Activated T-cell treated with anti-CD3 and anti-CD28 coated beads, Interleukin-2, amount 50 U/mL, for 72 hours (primary cell): ENCODE measurements around the gene BAG2. TPM values are rescaled to one million over a fixed set of nuclear protein-coding genes. Genes with fewer than 3 reads are reported as not detected.

Experiments
- ATAC-seq, 2 donors: fragments of 150-1000 bp; cut with Tn5 transposase; replicated peaks in 1 of 2; 2 replicates each; pipeline ENCODE4 v1.10.0; 2021; ENCODE audit warnings: moderate library complexity in 2 of 2, mild to moderate bottlenecking in 1 of 2
- DNase-seq, 2 donors: peaks; one replicate each; pipeline ENCODE4 v3.0.0; 2021 to 2022; ENCODE audit warnings: mixed read lengths in 1 of 2
- H3K27ac Mint-ChIP-seq: one replicate; pipeline ENCODE4 v1.8.0; 2022; ENCODE audit warnings: mild to moderate bottlenecking, moderate library complexity, mixed read lengths
- H3K27me3 Mint-ChIP-seq: one replicate; pipeline ENCODE4 v1.8.0; 2022; ENCODE audit warnings: low read depth, mixed read lengths
- H3K36me3 Mint-ChIP-seq, 2 donors: one replicate each; pipeline ENCODE4 v1.8.0; 2022; ENCODE audit warnings: mixed read lengths in 2 of 2, mild to moderate bottlenecking in 1 of 2; ENCODE audit not compliant: insufficient read depth in 2 of 2
- H3K4me1 Mint-ChIP-seq: one replicate; pipeline ENCODE4 v1.8.0; 2022; ENCODE audit warnings: low read depth, mixed read lengths
- H3K4me3 Mint-ChIP-seq, 2 donors: one replicate each; pipeline ENCODE4 v1.8.0; 2022; ENCODE audit warnings: mild to moderate bottlenecking in 2 of 2, mixed read lengths in 2 of 2, moderate library complexity in 2 of 2
- H3K9me3 Mint-ChIP-seq, 2 donors: one replicate each; pipeline ENCODE4 v1.8.0; 2022; ENCODE audit warnings: mixed read lengths in 2 of 2
- total RNA-seq, 2 donors: library from RNA; stranded (reverse); gene quantifications; one replicate each; pipeline ENCODE4 v1.2.3, GENCODE V29; 2022

The BAG2 gene
- total RNA-seq, 2 donors from 2014 or later: 5.5 to 5.8 TPM

DNA sequence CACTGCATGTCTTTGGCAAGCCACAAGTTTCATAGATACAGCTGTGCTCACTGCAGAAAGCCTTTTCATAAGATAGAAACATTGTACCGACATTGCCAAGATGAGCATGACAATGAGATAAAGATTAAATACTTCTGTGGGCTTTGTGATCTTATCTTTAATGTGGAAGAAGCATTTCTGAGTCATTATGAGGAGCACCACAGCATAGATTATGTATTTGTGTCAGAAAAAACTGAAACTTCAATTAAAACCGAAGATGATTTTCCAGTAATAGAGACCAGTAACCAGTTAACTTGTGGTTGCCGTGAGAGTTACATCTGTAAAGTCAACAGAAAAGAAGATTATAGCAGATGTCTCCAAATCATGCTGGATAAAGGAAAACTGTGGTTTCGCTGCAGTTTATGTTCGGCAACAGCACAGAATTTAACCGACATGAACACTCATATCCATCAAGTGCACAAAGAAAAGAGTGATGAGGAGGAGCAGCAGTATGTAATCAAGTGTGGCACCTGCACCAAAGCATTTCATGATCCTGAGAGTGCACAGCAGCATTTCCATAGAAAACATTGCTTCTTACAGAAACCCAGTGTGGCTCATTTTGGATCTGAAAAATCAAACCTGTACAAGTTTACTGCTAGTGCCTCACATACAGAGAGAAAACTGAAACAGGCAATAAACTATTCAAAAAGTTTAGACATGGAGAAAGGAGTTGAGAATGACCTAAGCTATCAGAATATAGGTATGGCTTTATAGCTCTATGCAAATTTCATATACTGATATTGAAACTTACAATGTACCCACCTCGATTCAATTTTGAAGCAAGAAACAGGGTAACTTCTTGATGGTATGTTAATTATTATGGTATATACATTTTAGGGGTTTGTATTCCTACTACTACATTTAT lies 23.9 kb upstream of the BAG2 start:
- peak; percentile 81 for ATAC-seq
- peak overlapping the region; percentile 70 to 89 for H3K4me3 Mint-ChIP-seq

DNA sequence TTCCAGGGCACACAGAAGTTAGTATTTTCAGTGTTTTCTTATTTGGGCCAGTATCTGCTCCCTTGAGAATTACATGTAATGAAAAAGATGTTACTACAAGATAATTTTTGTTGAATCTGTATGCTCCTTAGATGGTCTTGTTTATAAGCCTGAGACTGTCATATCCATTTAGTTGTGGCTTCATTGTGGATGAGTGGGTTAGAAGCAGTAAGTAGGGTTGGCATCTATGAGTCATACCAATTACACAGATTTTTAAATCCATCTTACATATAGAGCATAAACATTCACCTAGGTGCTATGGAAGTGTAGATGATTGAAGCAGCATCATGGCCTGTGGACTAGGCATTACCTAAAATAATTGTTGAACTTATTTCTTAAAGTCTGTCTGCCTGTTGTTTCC lies 13.5 kb upstream of the BAG2 start:
- H3K9me3 Mint-ChIP-seq: peaks cover 0 to 2% of the 10 kb centered on the region in 2 donors
- H3K4me3 Mint-ChIP-seq: peak overlapping the region in 1 of 2 donors; percentile 43
- ATAC-seq: peak; percentile 94 to 96
- H3K27me3 Mint-ChIP-seq: no peaks in the 10 kb centered on the region
- peaks cover 15% of the 10 kb centered on the region for H3K4me1 Mint-ChIP-seq
- peak overlapping the region; percentile 54 for H3K27ac Mint-ChIP-seq
- H3K36me3 Mint-ChIP-seq: peaks cover 6 to 12% of the 10 kb centered on the region in 2 donors
- DNase-seq: no peak

More for the DNA sequence above, 23.9 kb upstream of the BAG2 start:
- Mint-ChIP-seq H3K9me3 (no peaks in the 10 kb centered on the region), H3K36me3 (peaks cover 10 to 31% of the 10 kb centered on the region in 2 donors), H3K27me3 (no peaks in the 10 kb centered on the region), H3K27ac (peak overlapping the region; percentile 93), H3K4me1 (peaks cover 40% of the 10 kb centered on the region)
- DNase-seq: peak; percentile 10 to 21

- DNase-seq: no peak
- no peak overlapping the region for H3K4me3 Mint-ChIP-seq
- ATAC-seq: peak; percentile 57 to 71
- H3K36me3 Mint-ChIP-seq: peaks cover 6 to 15% of the 10 kb centered on the region in 2 donors
- H3K9me3 Mint-ChIP-seq: peaks cover 0 to 2% of the 10 kb centered on the region in 2 donors
- H3K27ac Mint-ChIP-seq: no peak overlapping the region
- peaks cover 15% of the 10 kb centered on the region for H3K4me1 Mint-ChIP-seq
- no peaks in the 10 kb centered on the region for H3K27me3 Mint-ChIP-seq
These were observed 13.0 kb upstream of the BAG2 start for GRCh38 chr6:57159127-57159526.

- Mint-ChIP-seq H3K36me3 (peaks cover 16 to 20% of the 10 kb centered on the region in 2 donors), H3K27me3 (no peaks in the 10 kb centered on the region), H3K4me1 (peaks cover 15% of the 10 kb centered on the region), H3K9me3 (peaks cover 0 to 10% of the 10 kb centered on the region in 2 donors), H3K27ac (no peak overlapping the region), H3K4me3 (no peak overlapping the region)
- ATAC-seq (no peak), DNase-seq (no peak)
These were observed 10.1 kb upstream of the BAG2 start for GRCh38 chr6:57162028-57162427.

DNA sequence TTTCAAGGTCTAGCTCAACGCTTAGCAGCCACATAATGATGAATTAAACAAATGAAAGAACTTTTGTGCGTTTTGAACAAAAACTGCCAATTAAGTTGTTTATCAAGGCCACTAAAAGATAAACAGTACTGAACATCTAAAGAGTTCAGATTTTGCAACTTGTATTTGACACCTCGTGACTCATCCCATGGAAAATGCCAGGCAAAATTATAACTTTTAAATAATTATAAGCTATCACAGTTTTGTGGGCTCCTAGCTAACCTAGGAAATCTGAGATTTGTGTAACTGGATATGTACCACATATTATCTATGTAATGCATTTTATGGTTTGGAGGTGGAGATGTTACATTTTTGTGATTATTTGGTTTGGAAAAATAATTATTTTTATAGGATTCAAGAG lies 9.6 kb upstream of the BAG2 start:
- H3K36me3 Mint-ChIP-seq: peaks cover 16 to 22% of the 10 kb centered on the region in 2 donors
- peaks cover 15% of the 10 kb centered on the region for H3K4me1 Mint-ChIP-seq
- H3K27ac Mint-ChIP-seq: no peak overlapping the region
- DNase-seq (no peak), ATAC-seq (no peak)
- H3K4me3 Mint-ChIP-seq: no peak overlapping the region
- no peaks in the 10 kb centered on the region for H3K27me3 Mint-ChIP-seq
- H3K9me3 Mint-ChIP-seq: peaks cover 0 to 10% of the 10 kb centered on the region in 2 donors

DNA sequence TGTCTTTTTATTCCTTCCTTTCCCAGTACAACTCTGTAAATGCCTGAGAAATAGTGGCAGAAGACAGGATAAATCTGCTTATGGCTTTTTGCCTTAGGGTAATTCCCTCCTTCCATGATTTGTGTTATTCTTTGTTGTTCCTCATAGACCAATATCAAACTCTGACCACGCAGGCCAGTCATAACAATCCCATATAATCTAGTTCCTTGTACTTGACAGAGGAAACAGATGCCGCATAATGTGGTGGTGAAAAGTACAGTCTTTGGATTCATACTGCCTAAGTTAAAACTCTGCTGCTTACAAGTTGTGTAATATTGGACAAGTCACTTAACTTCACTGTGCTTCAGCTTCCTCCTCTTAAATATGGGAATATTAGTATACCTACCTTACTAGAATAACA lies 8.2 kb upstream of the BAG2 start:
- peaks cover 16 to 22% of the 10 kb centered on the region in 2 donors for H3K36me3 Mint-ChIP-seq
- H3K4me3 Mint-ChIP-seq: no peak overlapping the region

GRCh38 chr6:57165080-57165479 lies 7.0 kb upstream of the BAG2 start:
- no peak for ATAC-seq
- Mint-ChIP-seq H3K36me3 (peaks cover 19 to 25% of the 10 kb centered on the region in 2 donors), H3K4me3 (no peak overlapping the region), H3K4me1 (no peaks in the 10 kb centered on the region), H3K27me3 (no peaks in the 10 kb centered on the region), H3K9me3 (peaks cover 0 to 10% of the 10 kb centered on the region in 2 donors), H3K27ac (no peak overlapping the region)
- no peak for DNase-seq

More for the DNA sequence above, 8.2 kb upstream of the BAG2 start:
- Mint-ChIP-seq H3K27me3 (no peaks in the 10 kb centered on the region), H3K9me3 (peaks cover 0 to 10% of the 10 kb centered on the region in 2 donors), H3K4me1 (peaks cover 2% of the 10 kb centered on the region), H3K27ac (no peak overlapping the region)
- no peak for ATAC-seq
- no peak for DNase-seq

DNA sequence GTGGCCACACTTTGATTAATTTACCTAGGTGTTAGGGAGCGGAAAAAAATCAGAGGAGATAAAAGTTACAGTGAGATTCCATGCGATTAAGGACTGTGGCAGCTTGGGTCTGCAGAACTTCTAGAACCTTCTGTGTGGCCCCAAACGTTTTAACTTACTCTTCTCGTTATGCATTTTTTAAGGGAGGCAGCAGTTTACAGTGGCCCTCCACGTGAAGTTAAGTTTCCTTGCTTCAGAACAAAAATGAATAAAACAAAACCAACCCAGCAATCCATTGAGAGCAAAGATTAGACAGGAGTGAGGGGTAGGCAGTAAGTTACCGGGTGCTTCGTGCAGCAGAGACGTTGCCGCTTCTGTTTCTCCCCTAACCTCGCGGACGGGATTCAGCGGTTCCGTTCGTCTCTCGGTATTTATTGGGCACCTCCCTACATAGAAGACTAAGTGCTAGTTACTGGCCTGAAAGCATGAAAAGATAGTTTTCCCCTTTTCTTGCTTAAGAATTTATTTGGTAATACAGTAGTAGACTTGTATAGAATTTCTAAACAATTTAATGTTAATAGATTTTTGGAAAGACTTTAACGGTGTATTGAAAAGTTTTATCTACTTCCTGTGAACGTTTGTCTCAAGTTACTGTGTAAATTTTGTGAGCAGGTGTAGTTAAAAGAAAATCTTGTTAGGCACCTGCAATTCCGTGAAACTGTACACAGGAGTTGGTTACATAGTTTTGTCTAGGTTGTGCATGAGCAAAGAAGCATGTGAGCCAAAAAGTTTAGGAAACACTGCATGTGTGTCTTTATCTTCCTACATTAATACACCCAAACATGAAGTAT lies 1.1 kb downstream of the BAG2 start:
- Mint-ChIP-seq H3K27ac (peak overlapping the region; percentile 78), H3K4me3 (peak overlapping the region; percentile 88 to 95), H3K27me3 (no peaks in the 10 kb centered on the region)

DNA sequence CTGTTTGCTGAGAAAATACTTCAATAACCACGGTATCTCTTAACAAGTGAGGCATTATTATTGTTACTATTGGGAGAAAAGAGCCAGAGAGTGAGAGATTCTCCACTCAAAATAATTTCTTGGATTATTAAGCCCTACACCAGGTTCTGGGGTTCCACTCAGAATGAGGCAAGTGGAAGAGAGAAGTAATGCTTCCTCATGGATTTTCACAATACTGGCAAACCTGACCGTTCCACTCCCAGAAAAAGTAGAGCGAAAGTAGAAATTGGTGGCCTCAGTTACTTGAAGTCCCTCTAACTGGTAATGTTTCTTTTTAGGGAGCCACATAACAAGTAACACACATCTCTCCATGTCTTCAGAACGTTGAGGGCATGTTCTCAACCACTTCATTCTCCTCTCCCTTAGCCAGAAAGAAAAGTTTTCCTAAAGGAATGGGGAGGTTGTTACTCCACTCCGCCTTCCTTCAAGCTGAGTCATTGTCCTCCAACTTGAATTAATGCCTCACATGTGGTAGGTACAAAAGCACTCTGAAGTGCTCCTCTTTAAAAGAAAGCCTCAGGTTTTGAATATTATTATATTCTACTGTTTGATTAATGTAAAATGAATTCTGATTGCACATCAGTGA lies 1.9 kb downstream of the BAG2 start:
- ATAC-seq (no peak), DNase-seq (no peak)
- Mint-ChIP-seq H3K4me1 (peaks cover 44% of the 10 kb centered on the region), H3K27me3 (no peaks in the 10 kb centered on the region), H3K9me3 (no peaks in the 10 kb centered on the region), H3K36me3 (peaks cover 4 to 5% of the 10 kb centered on the region in 2 donors), H3K4me3 (peak overlapping the region; percentile 88 to 95), H3K27ac (peak overlapping the region; percentile 78)

More for the DNA sequence above, 1.1 kb downstream of the BAG2 start:
- Mint-ChIP-seq H3K36me3 (peaks cover 4 to 5% of the 10 kb centered on the region in 2 donors), H3K4me1 (peaks cover 42% of the 10 kb centered on the region), H3K9me3 (no peaks in the 10 kb centered on the region)
- peak; percentile 26 to 37 for DNase-seq
- no peak for ATAC-seq

GRCh38 chr6:57174511-57174907 lies 2.4 kb downstream of the BAG2 start:
- DNase-seq: no peak
- Mint-ChIP-seq H3K27ac (no peak overlapping the region), H3K4me1 (peaks cover 48% of the 10 kb centered on the region), H3K27me3 (no peaks in the 10 kb centered on the region), H3K36me3 (peaks cover 4 to 5% of the 10 kb centered on the region in 2 donors), H3K9me3 (no peaks in the 10 kb centered on the region), H3K4me3 (peak overlapping the region; percentile 88 to 95)
- ATAC-seq: no peak

DNA sequence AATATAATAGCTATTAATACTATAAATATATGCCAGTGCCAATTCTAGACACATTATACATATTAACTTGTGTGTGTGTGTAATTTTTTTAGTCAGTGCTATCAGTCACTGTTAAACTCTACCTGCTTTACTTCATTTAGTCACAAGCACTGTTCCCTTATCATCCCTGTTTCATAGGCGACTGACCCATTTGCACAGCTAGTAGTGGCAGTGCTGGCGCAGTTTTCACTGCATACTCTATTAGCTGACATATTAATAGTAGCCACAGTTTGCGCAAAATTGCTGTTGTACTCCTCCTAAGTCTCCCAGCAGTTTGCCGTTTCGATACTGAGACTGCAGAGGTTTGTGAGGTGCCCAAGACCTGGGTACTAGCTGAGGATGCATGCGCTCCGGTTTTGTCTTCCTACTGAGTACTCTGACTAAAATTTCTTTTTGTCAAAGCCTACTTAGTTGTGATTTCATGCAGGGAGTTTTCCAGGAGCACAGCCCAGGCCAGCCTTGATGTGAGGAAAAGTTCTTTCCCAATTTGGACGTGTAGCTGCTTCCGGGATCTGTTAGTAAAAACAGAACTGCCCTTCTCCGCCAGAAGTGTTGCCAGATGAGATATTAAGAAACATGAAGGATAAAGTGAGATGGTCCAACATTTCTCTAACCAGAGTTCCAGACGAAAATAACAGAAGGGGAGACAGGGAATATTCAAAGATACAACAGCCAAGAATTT lies 5.6 kb downstream of the BAG2 start:
- Mint-ChIP-seq H3K4me1 (peaks cover 31% of the 10 kb centered on the region), H3K4me3 (no peak overlapping the region), H3K9me3 (no peaks in the 10 kb centered on the region), H3K27me3 (no peaks in the 10 kb centered on the region), H3K27ac (no peak overlapping the region), H3K36me3 (peaks cover 2 to 12% of the 10 kb centered on the region in 2 donors)
- DNase-seq (no peak), ATAC-seq (no peak)

GRCh38 chr6:57180596-57180995 lies 8.5 kb downstream of the BAG2 start:
- Mint-ChIP-seq H3K4me1 (peaks cover 9% of the 10 kb centered on the region), H3K36me3 (peaks cover 0 to 11% of the 10 kb centered on the region in 2 donors), H3K9me3 (no peaks in the 10 kb centered on the region), H3K27ac (peak overlapping the region; percentile 6), H3K27me3 (no peaks in the 10 kb centered on the region), H3K4me3 (no peak overlapping the region)
- DNase-seq (no peak), ATAC-seq (no peak)
